H1 (cell line): Measurements from ENCODE around the gene TPSAB1. TPM values are rescaled to one million over a fixed set of nuclear protein-coding genes. Genes with fewer than 3 reads are reported as not detected.

Source experiments
- KDM1A ChIP-seq: fragments of 200-600, 300-600 bp; sonication (generic); IDR thresholded peaks from 2 replicates; pipeline ENCODE4 v1.7.1; 2016; ENCODE audit warnings: mild to moderate bottlenecking, low read length, borderline replicate concordance
- POLR2A ChIP-seq, 2 experiments: IDR thresholded peaks; 1 replicate in 1 of 2; 2 replicates in 1 of 2; pipeline ENCODE4 v1.6.1; 2011; ENCODE audit warnings: low read depth in 2 of 2, low read length in 2 of 2, mild to moderate bottlenecking in 2 of 2; ENCODE audit errors: control extremely low read depth in 1 of 2
- RAD21 ChIP-seq, 2 experiments: IDR thresholded peaks in 1 of 2; conservative IDR thresholded peaks in 1 of 2; 2 replicates each; pipeline ENCODE4 v1.6.1; 2011; ENCODE audit warnings: low read depth in 2 of 2, low read length in 2 of 2, improper control_type of control experiment in 1 of 2, inconsistent platforms in 1 of 2, mild to moderate bottlenecking in 1 of 2, moderate library complexity in 1 of 2
- TEAD4 ChIP-seq: IDR thresholded peaks from 2 replicates; pipeline ENCODE4 v1.6.1; 2012; ENCODE audit warnings: low read depth, low read length, inconsistent platforms, mixed read lengths
- polyA plus RNA-seq, 7 experiments: library from polyadenylated mRNA; depleted of rRNA in 3 of 7; stranded (reverse) in 5 of 7; unstranded in 2 of 7; fragments of >200 nt in 5 of 7; fragments of 200-250 nt in 2 of 7; gene quantifications; 1 replicate in 5 of 7; 2 replicates in 1 of 7; 4 replicates in 1 of 7; pipeline versions ENCODE4 v1.2.1 to v1.2.3, GENCODE V29; 2011 to 2013; ENCODE audit warnings: missing spikeins in 2 of 7, mixed read lengths in 2 of 7
- total RNA-seq: library from RNA; stranded (reverse); fragmentation: NEBNext Ultra II Directional; extraction: Animal tissue kit (Norgen Biotek cat#: 25700); gene quantifications from 2 replicates; pipeline ENCODE4 v1.2.1, GENCODE V29; 2021

Gene TPSAB1
- total and polyA plus RNA-seq, 2 of the 8 experiments (the other 6 are each of a cell fraction or from before 2014, with no cell fraction given), result 0.09 TPM; not detected in 1

DNA sequence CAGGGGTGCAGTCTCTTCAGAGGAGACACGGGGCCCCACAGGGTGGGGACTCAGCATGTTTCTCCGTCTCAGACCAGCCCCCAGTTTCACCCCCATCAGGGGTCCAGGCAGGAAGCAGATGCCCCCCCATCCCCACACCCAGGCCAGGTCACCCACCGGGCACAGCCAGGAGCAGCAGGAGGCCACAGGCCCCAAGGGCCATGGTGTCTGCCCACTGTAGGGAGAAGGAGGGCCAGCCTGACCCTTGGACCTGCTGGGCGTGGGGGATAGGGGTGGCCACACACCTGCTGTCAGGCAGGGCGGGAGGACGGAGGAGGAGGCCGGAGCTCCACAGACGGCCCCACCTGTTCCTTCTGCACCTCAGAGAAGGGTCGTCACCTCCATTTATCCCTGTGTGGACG, 15.5 kb upstream of the TPSAB1 start, which contains the start of gene TPSG1 (continued):
- TF ChIP-seq KDM1A, result no peak
- TF ChIP-seq TEAD4, result no peak
- no peak for TF ChIP-seq POLR2A (IDR thresholded peaks at IDR 0.05; ENCODE audit: control extremely low read depth in 1 of 2, low read depth in 2 of 2, low read length in 2 of 2)
- no peak for TF ChIP-seq RAD21 (IDR thresholded peaks at IDR 0.05 in 1 of 2, conservative IDR thresholded peaks at IDR 0.05 in 1 of 2; ENCODE audit: low read depth in 2 of 2, low read length in 2 of 2)
- TF ChIP-seq, all 59 proteins: peak for 0
